HG02642 (cell line): ENCODE data around the gene DNAH10.

ENCODE experiments used
- ATAC-seq: cut with Tn5 transposase; IDR thresholded peaks from one replicate; pipeline ENCODE4 v1.9.1; 2021; ENCODE audit warnings: mild to moderate bottlenecking; ENCODE audit not compliant: unreplicated experiment, poor library complexity

Gene DNAH10

GRCh38 chr12:123867141-123867540 lies 105.0 kb downstream of the DNAH10 start:
- ATAC-seq, result no peak

- ATAC-seq, result no peak
These were observed 106.7 kb downstream of the DNAH10 start for GRCh38 chr12:123868791-123869190.

- no peak for ATAC-seq
These were observed 111.7 kb downstream of the DNAH10 start for GRCh38 chr12:123873793-123874192.

- ATAC-seq, result no peak
These were observed 115.9 kb downstream of the DNAH10 start for GRCh38 chr12:123877968-123878367.

- no peak for ATAC-seq
These were observed 117.0 kb downstream of the DNAH10 start for GRCh38 chr12:123879101-123879500.

- no peak for ATAC-seq
These were observed 117.6 kb downstream of the DNAH10 start for GRCh38 chr12:123879691-123880090.

- no peak for ATAC-seq
These were observed 120.1 kb downstream of the DNAH10 start for GRCh38 chr12:123882161-123882705.

- no peak for ATAC-seq
These were observed 124.2 kb downstream of the DNAH10 start for GRCh38 chr12:123886258-123886657.

- no peak for ATAC-seq
These were observed 125.0 kb downstream of the DNAH10 start for GRCh38 chr12:123886931-123887582.

GRCh38 chr12:123888989-123889388 lies 126.9 kb downstream of the DNAH10 start:
- no peak for ATAC-seq

GRCh38 chr12:123889848-123890535 lies 127.9 kb downstream of the DNAH10 start:
- ATAC-seq, result no peak

- no peak for ATAC-seq
These were observed 128.4 kb downstream of the DNAH10 start for GRCh38 chr12:123890536-123890902.

GRCh38 chr12:123891011-123891410 lies 128.9 kb downstream of the DNAH10 start:
- ATAC-seq, result no peak

GRCh38 chr12:123891516-123892179 lies 129.5 kb downstream of the DNAH10 start:
- ATAC-seq, result no peak

GRCh38 chr12:123892180-123892559 lies 130.1 kb downstream of the DNAH10 start:
- ATAC-seq, result no peak

- ATAC-seq, result no peak
These were observed 130.8 kb downstream of the DNAH10 start for GRCh38 chr12:123892853-123893252.

GRCh38 chr12:123893276-123893675 lies 131.2 kb downstream of the DNAH10 start:
- no peak for ATAC-seq

GRCh38 chr12:123894823-123895345 lies 132.8 kb downstream of the DNAH10 start:
- ATAC-seq, result no peak

- no peak for ATAC-seq
These were observed 133.3 kb downstream of the DNAH10 start for GRCh38 chr12:123895451-123895850.

GRCh38 chr12:123896767-123897166 lies 134.7 kb downstream of the DNAH10 start:
- no peak for ATAC-seq

GRCh38 chr12:123897221-123897620 lies 135.1 kb downstream of the DNAH10 start:
- ATAC-seq, result no peak
